ENCODE measurements around the gene BHLHE41. TPM values are rescaled to one million over a fixed set of nuclear protein-coding genes. Genes with fewer than 3 reads are reported as not detected.

Gene BHLHE41
- total and polyA plus RNA-seq, 9 of the 15 experiments (the other 6 are each of a cell fraction or from before 2014, with no cell fraction given) = not detected

DNA sequence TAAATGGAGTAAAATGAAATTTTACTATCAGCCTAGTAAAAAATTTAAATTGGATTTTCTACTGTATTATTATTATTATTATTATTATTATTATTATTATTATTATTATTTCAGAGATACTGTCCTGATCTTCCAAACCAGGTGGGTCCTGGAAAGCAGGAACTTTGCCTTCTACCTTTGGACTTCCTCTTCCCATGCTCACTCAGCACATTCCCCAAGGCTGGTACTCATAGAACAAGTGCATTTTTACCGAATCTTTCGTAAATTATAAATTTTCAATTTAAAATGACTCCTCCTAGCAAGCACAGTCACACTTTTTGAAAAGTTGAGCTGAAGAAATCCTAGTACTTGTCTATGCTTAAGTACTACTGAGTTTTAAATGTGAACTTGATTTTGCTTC lies 29.7 kb downstream of the BHLHE41 start:
- no peaks in the 10 kb centered on the region; a peak in 1 of 5 replicates for H3K27me3 ChIP-seq (ENCODE audit: control insufficient read depth in 2 of 2, insufficient read depth in 2 of 2, low read length in 2 of 2)
- no peaks in the 10 kb centered on the region for H3K9me3 ChIP-seq (replicated peaks; ENCODE audit: control insufficient read depth, insufficient read depth, low read depth, low read length)
- ATAC-seq (no peak), DNase-seq (ENCODE audit: extremely low read depth in 1 of 4, low spot score in 3 of 4) (no peak), FAIRE-seq (no peak)
- BruUV-seq (replicated peaks) = no TSS peak
- ChIA-PET POLR2A (no interaction called here), CTCF (ENCODE audit: low intra/inter-chr PET ratio) (interaction anchor here (0.5 kb wide), 1 partner anchor 556 kb away, joined by 3 read pairs; no protein-coding TSS in a partner anchor)
- H4K20me1 ChIP-seq (replicated peaks; ENCODE audit: control insufficient read depth, insufficient read depth, low read length) = no peaks in the 10 kb centered on the region
- no peaks in the 10 kb centered on the region for H3K4me1 ChIP-seq (replicated peaks in 1 of 2; ENCODE audit: control insufficient read depth in 2 of 2, insufficient read depth in 2 of 2, low read length in 2 of 2)
- WGBS (ENCODE audit: insufficient coverage, low coverage, missing lambda C conversion rate) = 0% methylated on average over 2 of the region's 2 CpGs
- H3K4me3 ChIP-seq = no peak overlapping the region
- intact Hi-C loops (cut with micrococcal nuclease) (loop anchor here (5.0 to 10.0 kb wide), 3 partner anchors 430 to 610 kb away; no protein-coding TSS in a partner anchor), in situ Hi-C loops (cut with MboI) (no loop called here)
- no peak overlapping the region for H3K4me2 ChIP-seq (ENCODE audit: insufficient read depth, low read length)
- no peaks in the 10 kb centered on the region for H3K79me2 ChIP-seq (ENCODE audit: control insufficient read depth, insufficient read depth, low read length)
- H3K9me1 ChIP-seq (ENCODE audit: control insufficient read depth, insufficient read depth, low read length) = no peaks in the 10 kb centered on the region
- no peak overlapping the region for H3K9ac ChIP-seq (ENCODE audit: insufficient read depth in 1 of 2, low read depth in 2 of 2, low read length in 2 of 2)
- TF ChIP-seq RFX5 (IDR thresholded peaks at IDR 0.05; ENCODE audit: low read depth, low read length) (no peak), RAD51 (IDR thresholded peaks at IDR 0.05; ENCODE audit: borderline replicate concordance, low read depth) (no peak), FOXJ2 (tag; IDR thresholded peaks at IDR 0.05) (no peak), FOXK2 (conservative IDR thresholded peaks at IDR 0.05 in 1 of 2, IDR thresholded peaks at IDR 0.05 in 1 of 2; ENCODE audit: low read depth in 2 of 2) (no peak), KAT7 (CRISPR knock-in tag; IDR thresholded peaks at IDR 0.05; ENCODE audit: borderline replicate concordance) (no peak), TEAD2 (tag; IDR thresholded peaks at IDR 0.05) (no peak)
- TF ChIP-seq, protein P1, sequence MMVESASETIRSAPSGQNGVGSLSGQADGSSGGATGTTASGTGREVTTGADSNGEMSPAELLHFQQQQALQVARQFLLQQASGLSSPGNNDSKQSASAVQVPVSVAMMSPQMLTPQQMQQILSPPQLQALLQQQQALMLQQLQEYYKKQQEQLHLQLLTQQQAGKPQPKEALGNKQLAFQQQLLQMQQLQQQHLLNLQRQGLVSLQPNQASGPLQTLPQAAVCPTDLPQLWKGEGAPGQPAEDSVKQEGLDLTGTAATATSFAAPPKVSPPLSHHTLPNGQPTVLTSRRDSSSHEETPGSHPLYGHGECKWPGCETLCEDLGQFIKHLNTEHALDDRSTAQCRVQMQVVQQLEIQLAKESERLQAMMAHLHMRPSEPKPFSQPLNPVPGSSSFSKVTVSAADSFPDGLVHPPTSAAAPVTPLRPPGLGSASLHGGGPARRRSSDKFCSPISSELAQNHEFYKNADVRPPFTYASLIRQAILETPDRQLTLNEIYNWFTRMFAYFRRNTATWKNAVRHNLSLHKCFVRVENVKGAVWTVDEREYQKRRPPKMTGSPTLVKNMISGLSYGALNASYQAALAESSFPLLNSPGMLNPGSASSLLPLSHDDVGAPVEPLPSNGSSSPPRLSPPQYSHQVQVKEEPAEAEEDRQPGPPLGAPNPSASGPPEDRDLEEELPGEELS (CRISPR knock-in tag; IDR thresholded peaks at IDR 0.05; ENCODE audit: borderline replicate concordance) = no peak
- TF ChIP-seq, protein P2, sequence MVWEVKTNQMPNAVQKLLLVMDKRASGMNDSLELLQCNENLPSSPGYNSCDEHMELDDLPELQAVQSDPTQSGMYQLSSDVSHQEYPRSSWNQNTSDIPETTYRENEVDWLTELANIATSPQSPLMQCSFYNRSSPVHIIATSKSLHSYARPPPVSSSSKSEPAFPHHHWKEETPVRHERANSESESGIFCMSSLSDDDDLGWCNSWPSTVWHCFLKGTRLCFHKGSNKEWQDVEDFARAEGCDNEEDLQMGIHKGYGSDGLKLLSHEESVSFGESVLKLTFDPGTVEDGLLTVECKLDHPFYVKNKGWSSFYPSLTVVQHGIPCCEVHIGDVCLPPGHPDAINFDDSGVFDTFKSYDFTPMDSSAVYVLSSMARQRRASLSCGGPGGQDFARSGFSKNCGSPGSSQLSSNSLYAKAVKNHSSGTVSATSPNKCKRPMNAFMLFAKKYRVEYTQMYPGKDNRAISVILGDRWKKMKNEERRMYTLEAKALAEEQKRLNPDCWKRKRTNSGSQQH (CRISPR knock-in tag; IDR thresholded peaks at IDR 0.05) = no peak
- H3K36me3 ChIP-seq (ENCODE audit: control insufficient read depth, insufficient read depth, low read length) = no peaks in the 10 kb centered on the region
- H3K27ac ChIP-seq (ENCODE audit: extremely low read depth, low read depth, low read length) = no peak overlapping the region
- no peak overlapping the region for H2AFZ ChIP-seq (ENCODE audit: low read depth, low read length)

Measured in K562 (cell line).